ENCODE data around the gene STOML1. TPM values are rescaled to one million over a fixed set of nuclear protein-coding genes. Genes with fewer than 3 reads are reported as not detected.

The STOML1 gene
- total RNA-seq, 2 donors from 2014 or later, result 4.4 to 5.5 TPM

DNA sequence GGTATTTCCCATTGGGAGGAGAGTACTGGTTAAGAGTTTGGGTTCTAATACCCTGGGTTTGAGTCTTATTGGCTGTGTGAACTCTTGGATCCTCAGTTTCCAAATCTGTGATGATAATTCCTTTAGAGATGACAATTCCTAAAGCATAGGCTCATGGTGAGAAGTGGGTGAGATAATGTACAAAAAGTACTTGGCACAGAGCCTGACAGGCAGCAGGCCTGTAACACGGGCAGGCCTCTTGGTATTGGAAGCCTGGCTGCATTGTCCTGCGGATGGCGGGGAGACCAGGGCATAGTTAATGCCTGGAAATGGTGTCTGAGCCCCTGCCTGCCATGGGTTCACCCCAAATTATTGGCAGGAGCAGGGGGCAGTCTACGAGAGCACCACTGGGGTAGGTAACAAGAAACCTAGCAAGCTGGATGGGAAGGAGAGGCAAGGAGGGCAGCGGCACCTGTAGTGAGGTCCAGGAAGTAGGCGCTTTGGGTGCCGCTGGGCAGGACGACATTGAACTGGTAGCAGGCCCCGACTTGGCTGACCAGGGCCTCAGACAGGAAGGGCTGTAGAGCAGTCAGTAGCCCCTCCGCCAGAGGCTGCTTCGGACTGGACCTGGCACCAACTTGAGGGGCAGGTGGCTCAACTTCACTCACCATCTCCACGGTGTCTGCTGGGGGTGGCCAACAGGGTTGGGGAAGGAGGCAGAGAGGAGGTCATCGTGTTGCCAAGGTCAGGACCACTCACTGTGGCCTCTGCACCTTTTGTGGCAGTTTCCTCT is 7.7 kb downstream of the STOML1 start:
- 91 to 92% methylated on average over 7 to 13 of the region's 13 CpGs for WGBS, 2 experiments (ENCODE audit: insufficient coverage in 1 of 2, insufficient read length in 1 of 2)
- no peak overlapping the region for H3K4me3 Mint-ChIP-seq
- H3K36me3 Mint-ChIP-seq (ENCODE audit: low read depth), result no peaks in the 10 kb centered on the region
- TF ChIP-seq, protein P1, sequence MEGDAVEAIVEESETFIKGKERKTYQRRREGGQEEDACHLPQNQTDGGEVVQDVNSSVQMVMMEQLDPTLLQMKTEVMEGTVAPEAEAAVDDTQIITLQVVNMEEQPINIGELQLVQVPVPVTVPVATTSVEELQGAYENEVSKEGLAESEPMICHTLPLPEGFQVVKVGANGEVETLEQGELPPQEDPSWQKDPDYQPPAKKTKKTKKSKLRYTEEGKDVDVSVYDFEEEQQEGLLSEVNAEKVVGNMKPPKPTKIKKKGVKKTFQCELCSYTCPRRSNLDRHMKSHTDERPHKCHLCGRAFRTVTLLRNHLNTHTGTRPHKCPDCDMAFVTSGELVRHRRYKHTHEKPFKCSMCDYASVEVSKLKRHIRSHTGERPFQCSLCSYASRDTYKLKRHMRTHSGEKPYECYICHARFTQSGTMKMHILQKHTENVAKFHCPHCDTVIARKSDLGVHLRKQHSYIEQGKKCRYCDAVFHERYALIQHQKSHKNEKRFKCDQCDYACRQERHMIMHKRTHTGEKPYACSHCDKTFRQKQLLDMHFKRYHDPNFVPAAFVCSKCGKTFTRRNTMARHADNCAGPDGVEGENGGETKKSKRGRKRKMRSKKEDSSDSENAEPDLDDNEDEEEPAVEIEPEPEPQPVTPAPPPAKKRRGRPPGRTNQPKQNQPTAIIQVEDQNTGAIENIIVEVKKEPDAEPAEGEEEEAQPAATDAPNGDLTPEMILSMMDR (conservative IDR thresholded peaks at IDR 0.05), result no peak
- no peaks in the 10 kb centered on the region for H3K9me3 Mint-ChIP-seq
- H3K4me3 ChIP-seq (ENCODE audit: low read length), result no peak overlapping the region
- no peaks in the 10 kb centered on the region for H3K9me3 ChIP-seq (ENCODE audit: control insufficient read depth, low read length)
- H3K27ac Mint-ChIP-seq, result no peak overlapping the region
- H3K36me3 ChIP-seq (ENCODE audit: control insufficient read depth, insufficient read depth, low read length), result no peaks in the 10 kb centered on the region
- H3K27me3 ChIP-seq (ENCODE audit: control insufficient read depth, insufficient read depth, low read length, poor library complexity, severe bottlenecking), result no peaks in the 10 kb centered on the region
- no peaks in the 10 kb centered on the region for H3K4me1 Mint-ChIP-seq
- no peaks in the 10 kb centered on the region for H3K27me3 Mint-ChIP-seq (ENCODE audit: insufficient read depth)
- H3K4me1 ChIP-seq (ENCODE audit: control insufficient read depth, insufficient read depth, low read length), result no peaks in the 10 kb centered on the region
- no peak overlapping the region for H3K9ac ChIP-seq (ENCODE audit: extremely low read depth, low read length, poor library complexity, severe bottlenecking)
- no peak overlapping the region for H3K27ac ChIP-seq (ENCODE audit: low read depth, low read length)
- DNase-seq, result no peak

DNA sequence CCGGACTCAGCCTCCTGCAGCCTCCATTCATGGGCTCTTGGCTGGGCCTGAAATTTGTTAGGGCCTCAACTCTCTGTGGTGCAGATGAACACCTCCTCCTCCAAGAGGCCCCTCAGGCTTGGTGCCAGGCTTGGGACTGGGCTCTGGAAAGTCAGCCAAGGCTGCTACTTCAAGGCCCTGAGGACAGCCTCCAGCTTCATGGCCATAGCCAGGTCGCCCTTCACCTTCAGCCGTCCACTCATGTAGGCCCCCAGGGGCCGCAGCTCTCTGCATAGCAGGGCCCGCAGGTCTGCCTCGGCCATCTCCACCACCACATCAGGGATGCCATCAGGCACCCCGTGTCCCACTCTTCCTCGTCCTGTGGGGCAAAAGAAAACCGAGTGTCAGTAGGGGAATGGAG is 8.3 kb downstream of the STOML1 start:
- Mint-ChIP-seq H3K36me3 (ENCODE audit: low read depth) (no peaks in the 10 kb centered on the region), H3K27ac (no peak overlapping the region), H3K4me1 (no peaks in the 10 kb centered on the region), H3K27me3 (ENCODE audit: insufficient read depth) (no peaks in the 10 kb centered on the region), H3K9me3 (no peaks in the 10 kb centered on the region), H3K4me3 (no peak overlapping the region)
- Histone ChIP-seq H3K4me1 (ENCODE audit: control insufficient read depth, insufficient read depth, low read length) (no peaks in the 10 kb centered on the region), H3K9me3 (ENCODE audit: control insufficient read depth, low read length) (no peaks in the 10 kb centered on the region), H3K27me3 (ENCODE audit: control insufficient read depth, insufficient read depth, low read length, poor library complexity, severe bottlenecking) (no peaks in the 10 kb centered on the region), H3K36me3 (ENCODE audit: control insufficient read depth, insufficient read depth, low read length) (no peaks in the 10 kb centered on the region), H3K27ac (ENCODE audit: low read depth, low read length) (no peak overlapping the region), H3K9ac (ENCODE audit: extremely low read depth, low read length, poor library complexity, severe bottlenecking) (no peak overlapping the region), H3K4me3 (ENCODE audit: low read length) (no peak overlapping the region)
- no peak for DNase-seq
- TF ChIP-seq, protein P1 (conservative IDR thresholded peaks at IDR 0.05), result no peak
- WGBS, 2 experiments (ENCODE audit: insufficient coverage in 1 of 2, insufficient read length in 1 of 2), result 84 to 100% methylated on average over 2 to 9 of the region's 9 CpGs

DNA sequence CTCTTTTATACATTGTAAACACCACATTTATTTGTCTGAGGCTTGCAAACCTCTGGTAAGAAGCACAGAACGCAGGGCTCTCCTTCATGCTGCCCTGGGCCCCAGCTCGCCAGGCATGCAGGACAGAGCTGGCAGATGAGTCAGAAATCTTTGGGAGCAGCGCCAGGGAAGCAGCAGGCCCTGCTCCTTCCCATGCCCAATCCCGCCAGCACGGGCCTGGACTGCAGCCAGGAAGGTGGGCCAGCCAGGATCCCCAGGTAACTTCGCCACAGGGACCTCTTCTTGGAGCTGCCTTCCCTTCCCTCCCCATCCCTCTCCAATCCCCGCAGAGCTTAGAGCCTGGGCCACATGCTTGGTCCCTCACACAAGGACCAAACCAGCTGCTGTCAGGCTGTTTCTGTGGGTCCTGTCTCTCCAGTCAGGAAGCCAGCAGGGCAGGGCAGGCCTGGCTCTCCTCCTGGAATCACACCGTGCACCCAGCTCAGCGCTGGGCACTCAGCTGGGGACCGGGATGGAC is 8.8 kb downstream of the STOML1 start:
- Histone ChIP-seq H3K36me3 (ENCODE audit: control insufficient read depth, insufficient read depth, low read length) (no peaks in the 10 kb centered on the region), H3K4me3 (ENCODE audit: low read length) (no peak overlapping the region), H3K4me1 (ENCODE audit: control insufficient read depth, insufficient read depth, low read length) (no peaks in the 10 kb centered on the region), H3K27ac (ENCODE audit: low read depth, low read length) (no peak overlapping the region), H3K27me3 (ENCODE audit: control insufficient read depth, insufficient read depth, low read length, poor library complexity, severe bottlenecking) (peaks cover 4% of the 10 kb centered on the region), H3K9me3 (ENCODE audit: control insufficient read depth, low read length) (no peaks in the 10 kb centered on the region), H3K9ac (ENCODE audit: extremely low read depth, low read length, poor library complexity, severe bottlenecking) (no peak overlapping the region)
- Mint-ChIP-seq H3K9me3 (no peaks in the 10 kb centered on the region), H3K27me3 (ENCODE audit: insufficient read depth) (no peaks in the 10 kb centered on the region), H3K4me1 (no peaks in the 10 kb centered on the region), H3K27ac (no peak overlapping the region), H3K36me3 (ENCODE audit: low read depth) (no peaks in the 10 kb centered on the region), H3K4me3 (no peak overlapping the region)
- WGBS, 2 experiments (ENCODE audit: insufficient coverage in 1 of 2, insufficient read length in 1 of 2), result 95 to 100% methylated on average over 4 to 10 of the region's 10 CpGs
- TF ChIP-seq, protein P1 (conservative IDR thresholded peaks at IDR 0.05), result no peak
- DNase-seq, result no peak

All from endodermal cell (in vitro differentiated cells).